OCI-LY3 (cell line): ENCODE results near the gene FAM78B.

Source experiments
- H2AFZ ChIP-seq: fragments of 200-600, 300-600 bp; shearing (Covaris generic); 2 replicates; pipeline ENCODE4 v1.6.0; 2014; ENCODE audit warnings: antibody characterized with exemption, low read depth, low read length
- H3K27ac ChIP-seq: fragments of 200-600, 300-600 bp; sonication (generic); 2 replicates; pipeline ENCODE4 v1.5.1; 2014; ENCODE audit warnings: mild to moderate bottlenecking, low read length, moderate library complexity, mixed read lengths
- H3K27me3 ChIP-seq: fragments of 200-600, 300-600 bp; sonication (generic); 2 replicates; pipeline ENCODE4 v1.6.1; 2014; ENCODE audit warnings: low read depth, low read length, mixed read lengths
- H3K36me3 ChIP-seq: fragments of 200-600, 300-600 bp; sonication (generic); replicated peaks from 2 replicates; pipeline ENCODE3; 2014; ENCODE audit warnings: low read depth, low read length, mixed read lengths
- H3K4me1 ChIP-seq: fragments of 300-600, 200-600 bp; sonication (generic); 2 replicates; pipeline ENCODE4 v1.6.1; 2014; ENCODE audit warnings: low read length, mixed read lengths
- H3K4me2 ChIP-seq: fragments of 200-600, 300-600 bp; sonication (generic); 2 replicates; pipeline ENCODE4 v1.6.1; 2014; ENCODE audit warnings: low read length, mixed read lengths
- H3K4me3 ChIP-seq: fragments of 300-600, 200-600 bp; sonication (generic); 2 replicates; pipeline ENCODE4 v1.5.1; 2014; ENCODE audit warnings: antibody characterized with exemption, mild to moderate bottlenecking, low read length, moderate library complexity
- H3K79me2 ChIP-seq: fragments of 300-600, 200-600 bp; shearing (Covaris generic); 2 replicates; pipeline ENCODE4 v1.6.1; 2014; ENCODE audit warnings: mild to moderate bottlenecking, low read length, mixed read lengths
- H3K9ac ChIP-seq: fragments of 300-600, 200-600 bp; shearing (Covaris generic); 2 replicates; pipeline ENCODE4 v1.6.0; 2014; ENCODE audit warnings: mild to moderate bottlenecking, low read length, moderate library complexity
- H3K9me3 ChIP-seq: fragments of 200-600, 300-600 bp; shearing (Covaris generic); 2 replicates; pipeline ENCODE4 v1.6.1; 2014; ENCODE audit warnings: low read length, mixed read lengths; ENCODE audit not compliant: insufficient read depth
- H4K20me1 ChIP-seq: fragments of 200-600, 300-600 bp; sonication (generic); 2 replicates; pipeline ENCODE4 v1.6.1; 2016; ENCODE audit warnings: low read length, mixed read lengths; ENCODE audit not compliant: insufficient read depth
- EZH2phosphoT487 ChIP-seq: fragments of 200-600 bp; shearing (Covaris generic); IDR thresholded peaks from 2 replicates; pipeline ENCODE4 v1.6.1; 2018; ENCODE audit warnings: antibody characterized with exemption, mixed run types, low read depth
- TF ChIP-seq, protein P1 (sequence below): fragments of 200-600, 300-600 bp; sonication (generic); IDR thresholded peaks from 2 replicates; pipeline ENCODE4 v1.5.1; 2014; ENCODE audit warnings: antibody characterized with exemption, low read length, low read depth

FAM78B gene

GRCh38 chr1:166053395-166053794 is 113.4 kb downstream of the FAM78B start:
- Histone ChIP-seq H3K79me2 (no peaks in the 10 kb centered on the region), H4K20me1 (no peaks in the 10 kb centered on the region), H3K27ac (no peak overlapping the region), H3K4me3 (no peak overlapping the region), H3K36me3 (no peaks in the 10 kb centered on the region), H3K9ac (no peak overlapping the region), H2AFZ (no peak overlapping the region), H3K4me2 (no peak overlapping the region), H3K9me3 (no peaks in the 10 kb centered on the region), H3K27me3 (peaks cover under 1% of the 10 kb centered on the region), H3K4me1 (peaks cover 6% of the 10 kb centered on the region)
- TF ChIP-seq, protein P1, sequence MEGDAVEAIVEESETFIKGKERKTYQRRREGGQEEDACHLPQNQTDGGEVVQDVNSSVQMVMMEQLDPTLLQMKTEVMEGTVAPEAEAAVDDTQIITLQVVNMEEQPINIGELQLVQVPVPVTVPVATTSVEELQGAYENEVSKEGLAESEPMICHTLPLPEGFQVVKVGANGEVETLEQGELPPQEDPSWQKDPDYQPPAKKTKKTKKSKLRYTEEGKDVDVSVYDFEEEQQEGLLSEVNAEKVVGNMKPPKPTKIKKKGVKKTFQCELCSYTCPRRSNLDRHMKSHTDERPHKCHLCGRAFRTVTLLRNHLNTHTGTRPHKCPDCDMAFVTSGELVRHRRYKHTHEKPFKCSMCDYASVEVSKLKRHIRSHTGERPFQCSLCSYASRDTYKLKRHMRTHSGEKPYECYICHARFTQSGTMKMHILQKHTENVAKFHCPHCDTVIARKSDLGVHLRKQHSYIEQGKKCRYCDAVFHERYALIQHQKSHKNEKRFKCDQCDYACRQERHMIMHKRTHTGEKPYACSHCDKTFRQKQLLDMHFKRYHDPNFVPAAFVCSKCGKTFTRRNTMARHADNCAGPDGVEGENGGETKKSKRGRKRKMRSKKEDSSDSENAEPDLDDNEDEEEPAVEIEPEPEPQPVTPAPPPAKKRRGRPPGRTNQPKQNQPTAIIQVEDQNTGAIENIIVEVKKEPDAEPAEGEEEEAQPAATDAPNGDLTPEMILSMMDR: no peak

DNA sequence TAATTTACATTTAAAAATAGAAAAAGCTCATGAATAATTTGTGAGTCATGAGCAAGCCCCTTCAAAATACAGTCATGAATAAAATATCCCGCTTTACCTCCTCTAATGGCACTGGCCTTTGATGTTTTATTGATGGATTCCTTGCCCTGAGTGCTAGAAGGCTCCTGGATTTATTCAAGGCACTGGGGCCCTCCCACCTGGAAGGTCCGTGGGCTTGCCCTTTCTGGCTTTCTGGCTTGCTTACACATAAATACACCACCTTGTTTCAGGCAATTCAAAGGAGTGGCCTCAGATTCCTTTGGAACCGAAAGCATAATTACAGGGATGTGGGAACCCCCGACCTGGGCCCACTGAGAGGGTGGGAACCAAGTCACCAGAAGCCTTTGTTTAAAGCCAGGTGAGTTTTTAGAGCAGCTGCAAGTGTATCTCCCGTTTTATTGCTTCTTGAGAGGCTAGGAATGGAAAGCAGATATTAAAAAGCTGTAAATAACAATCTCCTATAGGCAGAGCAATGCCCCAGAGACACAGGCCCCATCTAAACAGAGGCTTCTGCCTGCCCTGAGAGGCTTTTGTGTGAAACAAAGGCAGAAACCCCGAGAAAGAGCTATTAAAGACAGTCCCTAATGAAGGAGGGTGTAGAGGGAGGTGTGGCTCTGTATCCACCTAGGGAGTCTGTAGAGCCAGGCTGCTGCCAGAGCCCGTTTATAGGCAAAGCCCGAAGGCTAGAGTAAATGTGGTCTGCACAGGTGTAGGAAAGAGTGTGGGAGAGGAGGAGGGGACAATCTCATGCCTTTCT is 126.4 kb downstream of the FAM78B start:
- no peaks in the 10 kb centered on the region for H3K36me3 ChIP-seq
- no peak overlapping the region for H3K9ac ChIP-seq
- no peak overlapping the region for H3K4me2 ChIP-seq
- no peaks in the 10 kb centered on the region for H3K79me2 ChIP-seq
- no peak overlapping the region for H3K4me3 ChIP-seq
- no peak for TF ChIP-seq EZH2phosphoT487
- TF ChIP-seq, protein P1: no peak
- no peak overlapping the region for H2AFZ ChIP-seq
- no peaks in the 10 kb centered on the region for H3K4me1 ChIP-seq
- H3K9me3 ChIP-seq: no peaks in the 10 kb centered on the region
- no peak overlapping the region for H3K27ac ChIP-seq
- H4K20me1 ChIP-seq: no peaks in the 10 kb centered on the region
- peaks cover 31% of the 10 kb centered on the region for H3K27me3 ChIP-seq

DNA sequence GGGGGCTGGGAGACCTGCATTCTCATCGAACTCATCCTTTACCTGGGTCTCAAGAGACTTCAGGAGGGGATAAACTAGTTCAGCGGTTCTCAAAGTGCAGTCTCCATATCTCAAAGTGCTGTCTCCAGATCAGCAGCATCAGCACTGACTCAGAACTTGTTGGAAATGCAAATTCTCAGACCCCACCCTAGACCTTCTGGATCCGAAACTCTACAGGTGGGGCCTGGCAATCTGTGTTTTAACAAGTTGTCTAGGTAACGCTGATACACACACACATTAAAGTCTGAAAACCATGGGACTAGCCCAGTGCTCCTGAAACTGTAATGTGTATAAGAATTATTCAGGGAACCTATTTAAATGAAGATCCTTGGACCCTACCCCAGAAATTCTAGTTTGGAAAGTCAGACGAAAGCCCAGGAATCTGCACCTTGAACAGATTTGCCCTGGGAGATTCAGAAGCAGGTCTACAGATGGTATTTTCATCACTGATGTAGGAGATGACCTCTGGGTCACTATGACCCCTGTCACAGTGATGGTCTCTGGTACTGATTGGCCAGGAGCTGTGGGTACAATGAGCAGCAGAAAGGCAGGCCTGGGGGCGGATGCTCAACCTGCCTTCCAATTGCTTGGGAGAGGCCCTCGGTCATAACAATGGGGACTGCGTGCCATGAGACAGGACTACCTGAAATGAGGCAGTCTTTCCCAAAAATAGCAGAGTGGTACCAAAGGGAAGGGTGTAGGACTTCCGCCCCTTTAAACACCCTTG is 127.2 kb downstream of the FAM78B start:
- Histone ChIP-seq H2AFZ (no peak overlapping the region), H3K4me1 (no peaks in the 10 kb centered on the region), H3K79me2 (no peaks in the 10 kb centered on the region), H3K27me3 (peaks cover 31% of the 10 kb centered on the region), H3K4me2 (no peak overlapping the region), H3K9ac (no peak overlapping the region), H3K36me3 (no peaks in the 10 kb centered on the region), H3K27ac (no peak overlapping the region), H3K9me3 (no peaks in the 10 kb centered on the region), H3K4me3 (no peak overlapping the region), H4K20me1 (no peaks in the 10 kb centered on the region)
- no peak for TF ChIP-seq EZH2phosphoT487
- TF ChIP-seq, protein P1: no peak

DNA sequence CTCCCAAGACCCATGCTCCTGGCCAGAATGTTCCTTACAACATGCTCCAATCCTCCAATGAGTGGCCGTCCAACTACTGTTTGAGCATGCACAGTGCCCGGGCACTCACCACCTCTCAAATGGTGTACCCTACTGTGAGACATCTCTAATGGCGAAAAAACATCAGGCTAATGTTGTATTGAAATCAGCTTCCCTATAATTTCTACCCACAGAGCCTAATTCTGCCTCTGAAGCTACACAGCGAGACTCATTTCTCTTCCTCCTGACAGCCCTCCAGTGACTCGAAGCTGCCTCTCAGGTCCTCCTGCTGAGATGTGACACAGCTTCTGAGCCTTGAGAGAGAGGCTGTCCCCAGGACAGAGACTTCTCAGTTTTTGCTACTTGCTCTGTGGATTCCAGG is 130.7 kb downstream of the FAM78B start:
- Histone ChIP-seq H3K36me3 (no peaks in the 10 kb centered on the region), H2AFZ (no peak overlapping the region), H4K20me1 (no peaks in the 10 kb centered on the region), H3K9me3 (no peaks in the 10 kb centered on the region), H3K27me3 (peaks cover 20% of the 10 kb centered on the region), H3K79me2 (no peaks in the 10 kb centered on the region), H3K4me1 (no peaks in the 10 kb centered on the region), H3K4me2 (no peak overlapping the region), H3K27ac (no peak overlapping the region), H3K4me3 (no peak overlapping the region), H3K9ac (no peak overlapping the region)
- TF ChIP-seq, protein P1: no peak
- no peak for TF ChIP-seq EZH2phosphoT487
